ENCODE results near the gene MYBPHL. TPM values are rescaled to one million over a fixed set of nuclear protein-coding genes. Genes with fewer than 3 reads are reported as not detected.
A peak's percentile ranks its signal among the peaks of the same experiment; 100 is the strongest.

Gene MYBPHL
- total RNA-seq, 4 donors from 2014 or later: not detected

DNA sequence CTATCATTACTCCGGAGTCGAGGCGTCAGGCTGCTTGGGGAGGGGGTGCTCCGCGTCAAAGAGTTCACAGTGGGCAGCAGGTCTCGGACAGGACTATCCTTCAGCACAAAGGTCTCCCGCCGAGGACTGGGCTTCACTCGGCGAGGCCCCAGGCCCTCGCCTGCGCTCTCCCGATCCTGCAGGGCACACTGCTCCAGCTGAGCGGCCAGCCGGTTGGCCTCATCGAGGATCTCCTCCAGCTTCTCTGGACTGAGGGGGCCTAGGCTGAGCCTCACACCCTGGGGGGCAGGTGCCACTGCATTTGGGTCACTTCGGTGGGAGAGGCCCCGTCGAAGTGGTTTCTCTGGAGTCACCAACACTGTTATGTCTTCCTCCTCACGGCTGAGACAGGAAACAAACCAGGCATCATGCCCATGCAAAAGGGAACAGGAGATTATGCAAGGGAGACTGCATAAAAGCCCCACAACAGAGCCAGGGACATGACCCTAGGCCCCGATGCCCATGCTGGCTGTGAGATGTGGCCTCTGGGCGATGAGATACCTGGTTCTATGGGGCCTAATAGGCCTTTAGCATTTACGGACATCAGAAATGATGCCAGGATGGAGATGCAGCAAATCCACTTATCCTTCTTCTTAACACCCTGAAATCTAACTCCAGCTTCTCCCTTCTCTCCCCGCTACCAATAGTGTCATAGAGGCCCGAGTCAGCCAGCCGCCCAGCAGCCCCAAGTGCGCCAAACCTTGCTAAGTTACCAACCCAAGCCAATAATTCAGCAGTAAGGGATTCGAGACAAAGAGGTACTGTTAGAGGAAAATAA, 24.9 kb downstream of the MYBPHL start:
- TF ChIP-seq, protein P1, sequence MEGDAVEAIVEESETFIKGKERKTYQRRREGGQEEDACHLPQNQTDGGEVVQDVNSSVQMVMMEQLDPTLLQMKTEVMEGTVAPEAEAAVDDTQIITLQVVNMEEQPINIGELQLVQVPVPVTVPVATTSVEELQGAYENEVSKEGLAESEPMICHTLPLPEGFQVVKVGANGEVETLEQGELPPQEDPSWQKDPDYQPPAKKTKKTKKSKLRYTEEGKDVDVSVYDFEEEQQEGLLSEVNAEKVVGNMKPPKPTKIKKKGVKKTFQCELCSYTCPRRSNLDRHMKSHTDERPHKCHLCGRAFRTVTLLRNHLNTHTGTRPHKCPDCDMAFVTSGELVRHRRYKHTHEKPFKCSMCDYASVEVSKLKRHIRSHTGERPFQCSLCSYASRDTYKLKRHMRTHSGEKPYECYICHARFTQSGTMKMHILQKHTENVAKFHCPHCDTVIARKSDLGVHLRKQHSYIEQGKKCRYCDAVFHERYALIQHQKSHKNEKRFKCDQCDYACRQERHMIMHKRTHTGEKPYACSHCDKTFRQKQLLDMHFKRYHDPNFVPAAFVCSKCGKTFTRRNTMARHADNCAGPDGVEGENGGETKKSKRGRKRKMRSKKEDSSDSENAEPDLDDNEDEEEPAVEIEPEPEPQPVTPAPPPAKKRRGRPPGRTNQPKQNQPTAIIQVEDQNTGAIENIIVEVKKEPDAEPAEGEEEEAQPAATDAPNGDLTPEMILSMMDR (IDR thresholded peaks at IDR 0.05): no peak
- no peak for TF ChIP-seq POLR2A (IDR thresholded peaks at IDR 0.05)
- TF ChIP-seq EP300 (IDR thresholded peaks at IDR 0.05): no peak

DNA sequence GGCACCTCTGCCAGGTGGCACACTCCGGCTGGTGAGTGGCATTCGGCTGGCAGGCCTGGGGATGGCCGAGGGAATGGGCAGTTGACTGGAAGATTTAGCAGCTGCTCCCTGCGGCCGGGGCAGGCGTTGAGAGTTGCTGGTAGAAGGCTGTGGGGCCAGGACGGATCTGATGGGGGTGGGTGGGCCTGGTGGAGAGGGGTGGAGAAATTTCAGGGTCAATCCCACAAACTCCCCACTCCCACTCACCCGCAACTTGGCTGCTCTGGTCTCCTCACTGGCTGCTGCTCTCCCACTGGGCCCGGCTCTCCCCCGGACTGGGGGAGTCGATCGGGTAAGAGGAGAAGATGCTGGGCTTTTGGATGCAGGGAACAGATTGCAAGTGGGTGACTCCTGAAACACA, 25.9 kb downstream of the MYBPHL start:
- H3K9me3 ChIP-seq: no peaks in the 10 kb centered on the region
- peak overlapping the region in 1 of 4 donors; percentile 63 for H3K4me3 ChIP-seq
- 82 to 87% methylated on average over 12 of the region's 12 CpGs for WGBS, 2 donors
- DNase-seq (ENCODE audit: low spot score in 2 of 2): no peak
- peaks cover 0 to 60% (median 22%) of the 10 kb centered on the region in 4 donors for H3K4me1 ChIP-seq
- no peaks in the 10 kb centered on the region for H3K27me3 ChIP-seq
- TF ChIP-seq, protein P1 (IDR thresholded peaks at IDR 0.05): no peak
- H3K36me3 ChIP-seq: peaks cover 0 to 8% (median 0%) of the 10 kb centered on the region in 3 donors
- H3K27ac ChIP-seq: peak overlapping the region in 1 of 4 donors; percentile 92

More for the DNA sequence above, 24.9 kb downstream of the MYBPHL start:
- Histone ChIP-seq H3K4me3 (peak overlapping the region; percentile 46 to 78 (median 54)), H3K36me3 (peaks cover 0 to 8% (median 0%) of the 10 kb centered on the region in 3 donors), H3K27ac (peak overlapping the region; percentile 86 to 92 (median 88)), H3K27me3 (no peaks in the 10 kb centered on the region), H3K9me3 (no peaks in the 10 kb centered on the region), H3K4me1 (peaks cover 0 to 50% (median 17%) of the 10 kb centered on the region in 4 donors)
- peak in 1 of 2 donors; percentile 41 for DNase-seq (ENCODE audit: low spot score in 2 of 2)
- whole genome bisulfite sequencing, 2 donors: 44 to 47% methylated on average over 28 of the region's 28 CpGs

DNA sequence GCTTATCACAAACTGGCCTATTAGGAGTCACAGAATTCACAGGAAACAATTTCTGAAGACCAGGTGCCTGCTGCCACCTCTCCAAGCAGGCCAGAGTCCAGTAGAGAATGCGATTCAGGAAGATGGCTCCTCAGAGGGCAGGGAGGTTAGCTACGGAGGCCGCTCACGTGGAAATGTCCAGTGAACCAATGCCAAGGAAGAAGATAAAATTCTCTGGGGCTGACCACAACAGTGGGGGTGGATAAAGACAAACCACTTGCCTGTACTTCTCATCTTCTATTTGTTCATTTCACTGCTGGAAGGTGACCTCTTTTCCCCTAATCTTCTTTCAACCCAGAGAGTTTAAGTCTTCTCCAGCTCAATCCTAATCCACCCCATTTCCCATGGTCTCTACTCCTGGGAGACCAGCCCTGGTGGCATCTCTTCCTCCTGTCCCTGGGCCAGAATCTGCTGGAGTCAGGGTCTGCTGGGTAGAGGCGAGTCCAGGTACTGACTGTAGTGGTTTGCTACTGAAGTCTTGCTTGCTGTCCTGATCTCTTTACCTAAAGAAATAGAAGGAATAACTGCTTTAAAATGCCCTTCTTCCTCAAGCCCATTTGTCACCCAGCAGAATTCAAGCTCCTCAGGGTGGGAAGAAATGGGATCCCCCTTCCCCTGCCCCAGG, 27.1 kb downstream of the MYBPHL start:
- Histone ChIP-seq H3K9me3 (no peaks in the 10 kb centered on the region), H3K27me3 (no peaks in the 10 kb centered on the region), H3K36me3 (peaks cover 0 to 8% (median 0%) of the 10 kb centered on the region in 3 donors), H3K4me1 (peaks cover 0 to 72% (median 31%) of the 10 kb centered on the region in 4 donors), H3K4me3 (no peak overlapping the region), H3K27ac (peak overlapping the region in 1 of 4 donors; percentile 92)
- no peak for DNase-seq (ENCODE audit: low spot score in 2 of 2)
- TF ChIP-seq EP300 (IDR thresholded peaks at IDR 0.05) (no peak), POLR2A (IDR thresholded peaks at IDR 0.05) (no peak)
- TF ChIP-seq, protein P1 (IDR thresholded peaks at IDR 0.05): no peak
- WGBS, 2 donors: 69 to 79% methylated on average over 5 of the region's 5 CpGs

DNA sequence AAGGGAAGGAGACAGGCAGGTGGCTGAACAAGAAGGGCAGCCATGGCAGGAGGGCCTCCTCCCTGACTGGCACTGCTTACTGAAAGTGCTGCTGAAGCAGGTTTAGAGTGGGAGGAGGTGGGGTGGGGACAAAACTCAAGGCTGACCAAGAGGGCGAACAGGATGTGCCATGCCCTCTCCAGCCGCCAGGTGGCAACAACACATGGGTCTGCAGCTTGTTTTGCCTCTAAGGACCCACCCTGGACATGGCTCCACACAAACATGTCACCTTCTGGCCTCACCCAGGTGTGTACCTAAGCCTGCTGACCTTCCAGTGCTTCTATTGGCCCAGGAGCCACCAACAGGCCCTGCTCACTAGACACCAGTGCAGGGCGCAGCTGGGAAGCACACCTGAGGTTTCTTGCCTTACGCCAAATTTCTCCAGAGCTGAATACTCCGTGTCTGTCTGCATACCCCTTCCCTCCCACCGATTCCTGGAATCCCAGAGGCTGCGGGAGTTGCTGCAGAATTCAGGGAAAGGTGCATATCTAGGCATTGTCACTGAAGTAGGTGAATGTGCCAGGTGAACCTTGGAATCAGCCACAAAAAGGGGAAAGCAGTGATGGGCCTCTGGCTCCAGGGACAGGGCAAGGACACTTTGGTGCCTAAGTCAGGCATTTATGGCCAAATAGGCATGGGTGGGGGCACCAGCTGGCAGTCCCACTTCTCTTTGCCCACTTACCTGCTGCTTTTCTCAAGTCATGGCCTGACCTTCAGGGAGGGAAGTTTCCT, 29.2 kb downstream of the MYBPHL start:
- DNase-seq (ENCODE audit: low spot score in 2 of 2): peak; percentile 66 to 78
- Histone ChIP-seq H3K27ac (peak overlapping the region; percentile 56 to 92 (median 82)), H3K4me1 (peaks cover 0 to 79% (median 37%) of the 10 kb centered on the region in 4 donors), H3K36me3 (peaks cover 0 to 14% (median 0%) of the 10 kb centered on the region in 3 donors), H3K27me3 (no peaks in the 10 kb centered on the region), H3K4me3 (no peak overlapping the region), H3K9me3 (no peaks in the 10 kb centered on the region)
- TF ChIP-seq POLR2A (IDR thresholded peaks at IDR 0.05) (peak in 1 of 2 donors; percentile 42), EP300 (IDR thresholded peaks at IDR 0.05) (peak in 1 of 2 donors; percentile 72)
- TF ChIP-seq, protein P1 (IDR thresholded peaks at IDR 0.05): peak; percentile 86 to 95 (median 93)
- WGBS, 2 donors: 60 to 67% methylated on average over 7 of the region's 7 CpGs
